ENCODE measurements around the gene P2RX2. TPM values are rescaled to one million over a fixed set of nuclear protein-coding genes. Genes with fewer than 3 reads are reported as not detected.

The P2RX2 gene
- total and polyA plus RNA-seq, 2 of the 4 experiments (the other 2 are of a cell fraction), result not detected

DNA sequence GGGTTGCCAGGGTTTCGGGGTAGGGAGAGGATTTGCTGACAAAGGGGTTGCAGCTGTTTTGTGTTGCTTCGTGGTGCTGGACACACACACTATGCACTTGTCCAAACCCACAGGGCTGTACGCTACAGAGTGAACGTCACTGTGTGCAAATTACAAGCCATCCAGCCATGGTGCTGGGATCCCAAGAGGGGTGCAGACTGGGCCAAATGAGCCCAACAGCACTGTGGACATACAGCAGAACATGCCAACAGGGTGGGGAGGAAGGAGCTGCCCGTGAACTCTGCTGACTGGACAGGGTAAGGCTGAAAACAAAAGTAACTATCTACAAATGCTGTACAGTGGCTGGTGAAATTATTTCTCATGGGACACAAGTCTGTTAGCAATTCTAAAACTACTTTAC lies 43.4 kb downstream of the P2RX2 start:
- intact Hi-C loops (cut with micrococcal nuclease), result no loop called here
- H3K9me1 ChIP-seq (ENCODE audit: insufficient read depth, low read length), result peaks cover 5% of the 10 kb centered on the region
- H2BK15ac ChIP-seq (ENCODE audit: low read depth, low read length), result no peak overlapping the region
- TF ChIP-seq RCOR1 (IDR thresholded peaks at IDR 0.05; ENCODE audit: insufficient replicate concordance, low read length) (no peak), CTCF (conservative IDR thresholded peaks at IDR 0.05; ENCODE audit: low read depth, low read length) (no peak), BHLHE40 (IDR thresholded peaks at IDR 0.05; ENCODE audit: low read depth, low read length) (no peak), SMC3 (IDR thresholded peaks at IDR 0.05; ENCODE audit: low read depth, low read length) (no peak), POLR2A (IDR thresholded peaks at IDR 0.05; ENCODE audit: low read depth, low read length) (no peak), ELK1 (IDR thresholded peaks at IDR 0.05; ENCODE audit: borderline replicate concordance, low read depth, low read length) (no peak), CHD1 (IDR thresholded peaks at IDR 0.05; ENCODE audit: low read depth, low read length) (no peak), FOS (IDR thresholded peaks at IDR 0.05; ENCODE audit: low read depth, low read length) (no peak), MAZ (IDR thresholded peaks at IDR 0.05; ENCODE audit: borderline replicate concordance, low read depth, low read length) (no peak)
- TF ChIP-seq, protein P1, sequence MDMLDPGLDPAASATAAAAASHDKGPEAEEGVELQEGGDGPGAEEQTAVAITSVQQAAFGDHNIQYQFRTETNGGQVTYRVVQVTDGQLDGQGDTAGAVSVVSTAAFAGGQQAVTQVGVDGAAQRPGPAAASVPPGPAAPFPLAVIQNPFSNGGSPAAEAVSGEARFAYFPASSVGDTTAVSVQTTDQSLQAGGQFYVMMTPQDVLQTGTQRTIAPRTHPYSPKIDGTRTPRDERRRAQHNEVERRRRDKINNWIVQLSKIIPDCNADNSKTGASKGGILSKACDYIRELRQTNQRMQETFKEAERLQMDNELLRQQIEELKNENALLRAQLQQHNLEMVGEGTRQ (IDR thresholded peaks at IDR 0.05; ENCODE audit: low read depth, low read length), result no peak
- no peak overlapping the region for H3K9ac ChIP-seq (ENCODE audit: low read depth, low read length)
- peaks cover 57% of the 10 kb centered on the region for H3K36me3 ChIP-seq (ENCODE audit: control insufficient read depth, insufficient read depth, low read length)
- H3K4me3 ChIP-seq (ENCODE audit: insufficient read depth, low read depth, low read length), result no peak overlapping the region
- WGBS, 2 experiments (ENCODE audit: extremely low coverage in 2 of 2, insufficient read length in 1 of 2), result no CpG with 5 or more reads among the region's 5 CpGs
- in situ Hi-C loops (cut with MboI; ENCODE audit: low sequenced_read_pairs), result no loop called here
- H3K14ac ChIP-seq (replicated peaks; ENCODE audit: low read depth, low read length), result no peak overlapping the region
- H3K27me3 ChIP-seq (ENCODE audit: control insufficient read depth, insufficient read depth, low read length), result no peaks in the 10 kb centered on the region
- no peak overlapping the region for H3K4me2 ChIP-seq (ENCODE audit: low read depth, low read length)
- DNase-seq (no peak), ATAC-seq (ENCODE audit: low read depth) (no peak)
- no peak overlapping the region for H2BK120ac ChIP-seq (ENCODE audit: low read depth, low read length)
- H2BK5ac ChIP-seq (ENCODE audit: low read depth, low read length, poor library complexity, severe bottlenecking), result no peak overlapping the region
- no peak overlapping the region for H2AK5ac ChIP-seq (ENCODE audit: low read depth, low read length)
- no peaks in the 10 kb centered on the region for H3K79me1 ChIP-seq (ENCODE audit: low read depth in 1 of 2, low read length in 2 of 2)
- no peak overlapping the region for H4K5ac ChIP-seq (ENCODE audit: low read depth, low read length)
- H3K4ac ChIP-seq (ENCODE audit: low read depth, low read length), result no peak overlapping the region
- H3K27ac ChIP-seq (ENCODE audit: insufficient read depth, low read length), result no peak overlapping the region
- H3K23ac ChIP-seq (ENCODE audit: low read depth, low read length), result no peak overlapping the region
- POLR2A ChIA-PET (ENCODE audit: unreplicated experiment), result no interaction called here
- no peak overlapping the region for H4K91ac ChIP-seq (ENCODE audit: insufficient read depth, low read depth, low read length)
- no peaks in the 10 kb centered on the region for H4K20me1 ChIP-seq (ENCODE audit: insufficient read depth, low read length)
- CTCF ChIA-PET, result interaction anchor here (0.7 kb wide), 1 partner anchor 19 kb away, joined by 4 read pairs; no protein-coding TSS in a partner anchor
- dilution Hi-C loops (cut with HindIII; ENCODE audit: low sequenced_read_pairs, unreplicated experiment), result no loop called here
- no TSS peak for BruUV-seq (replicated peaks)
- H3K56ac ChIP-seq (ENCODE audit: extremely low read depth, insufficient read depth, low read length), result no peak overlapping the region
- H2AK9ac ChIP-seq (replicated peaks; ENCODE audit: low read depth, low read length, poor library complexity), result no peak overlapping the region
- H3K18ac ChIP-seq (ENCODE audit: low read depth, low read length), result no peak overlapping the region
- no peak overlapping the region for H2AFZ ChIP-seq (replicated peaks; ENCODE audit: low read length, poor library complexity)
- H4K8ac ChIP-seq (ENCODE audit: low read depth in 2 of 2, low read length in 2 of 2), result no peak overlapping the region
- no peaks in the 10 kb centered on the region for H3K4me1 ChIP-seq (ENCODE audit: control insufficient read depth, insufficient read depth, low read length)
- H2BK20ac ChIP-seq (ENCODE audit: low read depth, low read length), result no peak overlapping the region
- H3K9me3 ChIP-seq (ENCODE audit: control insufficient read depth, insufficient read depth, low read length), result no peaks in the 10 kb centered on the region

All from IMR-90 (cell line).